NOMO-1 treated with DMSO at 0.1 percent for 48 hours (cell line): ENCODE results near the gene SLC16A7.

Experiments used
- DNase-seq: peaks from one replicate; lab custom pipeline; 2025; ENCODE audit not compliant: unreplicated experiment; lab: John Stamatoyannopoulos, UW

SLC16A7 gene

DNA sequence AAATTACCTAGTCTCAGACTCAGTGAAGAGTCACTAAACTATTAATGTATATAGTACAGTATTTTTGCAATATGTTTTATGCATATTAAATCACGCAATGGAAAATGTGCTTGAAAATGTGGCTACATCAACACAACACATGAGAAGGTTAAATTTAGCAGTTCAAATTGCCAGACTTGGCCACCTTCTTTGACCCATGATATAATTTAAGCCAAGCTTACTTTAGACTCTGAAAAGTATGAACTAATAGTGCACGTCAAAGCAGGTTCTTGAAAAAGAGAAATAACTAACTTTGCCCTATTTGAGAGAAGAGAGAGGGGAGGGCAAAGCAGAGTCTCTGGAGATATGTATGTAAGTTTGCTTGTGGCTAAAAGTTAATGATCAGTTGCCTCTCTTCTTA lies 68.7 kb downstream of the SLC16A7 start:
- no peak for DNase-seq

DNA sequence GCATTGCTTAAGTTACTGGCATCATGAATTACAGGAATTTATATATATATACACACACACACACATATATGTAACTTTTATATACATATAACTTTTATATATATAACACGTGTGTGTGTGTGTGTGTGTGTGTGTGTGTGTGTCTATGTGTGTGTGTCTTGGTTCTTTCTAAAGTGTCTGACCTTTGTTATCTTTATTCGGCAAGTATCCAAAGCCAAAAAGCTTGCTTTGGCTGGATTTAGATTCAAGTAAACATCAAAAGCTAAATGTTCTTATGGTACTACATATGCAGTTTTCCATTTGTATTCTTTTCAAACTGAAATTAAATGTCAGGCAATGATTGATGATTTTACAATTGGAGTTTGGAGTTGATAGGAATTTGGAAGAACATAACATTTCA lies 69.9 kb downstream of the SLC16A7 start:
- no peak for DNase-seq

DNA sequence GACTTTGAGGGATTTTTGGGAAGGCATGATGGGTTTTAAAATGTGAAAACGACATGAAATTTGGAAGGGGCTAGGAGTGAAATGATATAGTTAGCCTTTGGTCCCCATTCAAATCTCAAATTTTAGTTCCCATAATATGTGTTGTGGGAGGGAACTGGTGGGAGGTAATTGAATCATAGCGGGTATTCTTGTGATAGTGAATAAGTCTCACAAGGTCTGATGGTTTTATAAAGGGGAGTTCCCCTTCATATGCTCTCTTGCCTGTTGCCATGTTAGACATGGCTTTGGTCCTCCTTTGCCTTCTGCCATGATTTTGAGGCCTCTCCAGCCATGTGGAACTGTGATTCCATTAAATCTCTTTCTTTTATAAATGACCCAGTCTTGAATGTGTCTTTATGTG lies 72.8 kb downstream of the SLC16A7 start:
- DNase-seq = no peak

DNA sequence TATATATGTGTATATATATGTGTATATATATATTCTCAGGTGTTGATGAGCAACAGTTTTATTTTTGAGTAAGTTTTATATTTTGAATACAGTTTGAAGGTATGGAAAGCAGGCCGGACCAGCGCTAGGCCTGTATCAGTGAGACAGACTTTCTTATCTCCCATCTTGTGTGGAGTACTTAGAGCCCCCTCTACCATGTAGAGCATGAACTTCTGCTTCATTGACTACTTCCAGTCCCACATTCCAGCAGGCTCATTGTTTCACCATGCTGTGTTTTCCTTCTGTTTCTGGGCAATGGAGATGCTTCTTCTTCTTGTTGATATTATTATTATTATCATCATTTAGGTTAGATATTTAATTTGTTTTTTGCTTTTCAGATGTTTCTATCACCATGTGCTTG lies 76.4 kb downstream of the SLC16A7 start:
- DNase-seq = no peak

DNA sequence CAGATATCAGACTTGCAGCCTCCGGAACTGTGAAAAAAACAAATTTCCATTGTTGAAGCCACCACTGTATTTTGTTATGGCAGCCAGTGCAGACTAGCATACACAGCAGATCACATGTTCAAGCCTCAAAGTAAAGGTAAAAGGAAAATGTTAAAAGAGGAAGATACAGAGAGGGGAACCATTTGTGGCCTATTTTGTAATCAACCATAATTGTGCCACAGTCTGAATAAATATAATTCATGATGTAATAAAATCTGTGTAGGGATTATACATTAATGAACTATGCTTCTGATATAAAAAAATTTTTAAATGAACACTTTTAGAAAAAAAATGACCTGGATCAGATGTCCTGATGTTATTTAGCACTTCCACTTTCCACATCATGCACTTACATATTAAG lies 79.6 kb downstream of the SLC16A7 start:
- DNase-seq = peak; percentile 82

DNA sequence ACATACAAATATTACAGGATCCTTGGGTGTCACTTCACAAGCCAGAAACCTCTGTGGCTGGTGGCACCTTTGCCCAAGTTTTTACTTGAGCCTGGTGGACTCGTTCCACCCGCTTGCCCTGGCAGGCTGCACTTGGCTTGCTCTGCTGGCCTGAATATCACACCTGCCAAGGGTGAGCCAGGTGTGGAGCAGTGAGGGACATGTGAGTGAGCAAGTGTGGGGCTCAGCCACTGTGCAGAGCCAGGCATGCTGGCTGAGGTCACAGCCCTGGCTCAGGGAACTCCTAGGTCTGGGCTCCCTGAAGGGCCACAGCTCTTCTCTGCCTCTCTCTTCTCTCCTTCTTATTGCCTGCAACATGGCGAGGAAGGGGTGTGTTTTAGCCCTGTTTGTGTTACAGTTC lies 82.0 kb downstream of the SLC16A7 start:
- DNase-seq = no peak

DNA sequence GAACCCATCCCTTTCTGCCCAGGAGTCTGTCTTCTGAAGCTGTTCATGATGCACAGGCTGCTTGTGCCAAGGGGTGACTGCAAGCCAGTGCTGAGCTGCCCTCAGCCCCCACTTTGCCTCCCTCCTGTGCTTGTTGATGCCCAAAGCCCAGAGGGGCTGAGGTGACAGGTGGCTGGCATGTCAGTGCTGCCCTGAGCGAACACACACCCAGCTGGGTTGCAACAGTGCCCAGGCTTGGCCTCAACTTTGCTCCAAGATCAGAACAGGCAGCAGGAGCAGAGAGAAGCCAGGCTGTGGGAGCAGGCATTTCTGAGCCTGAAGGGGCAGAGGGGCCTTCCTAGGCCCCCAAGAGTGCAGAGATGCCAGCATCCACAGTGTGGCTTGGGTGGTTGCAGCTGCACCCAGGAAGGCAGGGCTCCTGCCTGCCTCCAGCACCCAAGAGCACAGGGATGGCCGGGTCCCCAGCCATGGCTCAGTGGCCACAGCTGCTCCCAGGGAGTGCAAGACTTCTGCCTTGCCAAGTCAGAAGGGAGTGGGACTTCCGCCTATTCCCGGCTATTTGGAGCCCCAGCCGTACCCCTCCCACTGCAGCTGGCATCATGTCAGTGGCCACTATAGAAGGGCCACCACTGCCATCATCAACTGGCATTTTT lies 83.1 kb downstream of the SLC16A7 start:
- no peak for DNase-seq

DNA sequence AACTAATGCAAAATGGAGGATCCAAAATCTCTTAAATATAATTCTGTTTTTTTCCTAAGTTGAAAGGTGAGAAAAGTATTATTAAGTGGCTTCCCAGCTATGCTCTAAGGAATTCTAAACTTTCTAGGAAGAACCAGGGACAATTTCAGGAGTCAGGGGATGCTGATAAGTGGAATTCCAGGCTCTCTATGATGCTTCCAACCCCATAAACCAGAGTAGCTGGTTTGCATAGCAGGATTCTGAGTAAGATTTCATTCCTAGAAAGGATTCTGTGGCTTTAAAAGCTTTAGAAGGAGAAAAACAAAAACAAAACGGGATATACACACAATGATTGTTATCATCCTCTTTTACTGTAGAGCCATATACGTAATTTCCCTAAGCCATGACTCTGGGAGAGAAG lies 93.9 kb downstream of the SLC16A7 start:
- DNase-seq = no peak

DNA sequence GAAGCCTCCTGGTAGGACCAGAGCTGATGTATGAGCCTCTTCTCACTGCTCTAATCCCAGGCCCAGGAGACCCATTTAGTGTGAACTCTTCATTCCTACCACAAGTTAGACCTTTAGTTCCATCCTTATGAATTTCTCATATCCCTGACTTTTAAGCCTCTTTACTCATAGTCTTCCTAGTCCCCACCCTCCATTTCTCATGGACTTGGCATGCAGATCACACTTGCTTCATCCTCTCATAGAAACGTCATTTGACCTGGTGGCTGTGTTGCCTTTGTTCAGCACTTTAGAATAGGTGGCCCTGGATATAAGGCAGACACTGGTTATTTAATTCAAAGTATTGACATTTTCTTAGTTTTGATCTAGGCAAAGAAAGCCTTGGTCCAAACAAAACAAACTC lies 99.5 kb downstream of the SLC16A7 start:
- no peak for DNase-seq

DNA sequence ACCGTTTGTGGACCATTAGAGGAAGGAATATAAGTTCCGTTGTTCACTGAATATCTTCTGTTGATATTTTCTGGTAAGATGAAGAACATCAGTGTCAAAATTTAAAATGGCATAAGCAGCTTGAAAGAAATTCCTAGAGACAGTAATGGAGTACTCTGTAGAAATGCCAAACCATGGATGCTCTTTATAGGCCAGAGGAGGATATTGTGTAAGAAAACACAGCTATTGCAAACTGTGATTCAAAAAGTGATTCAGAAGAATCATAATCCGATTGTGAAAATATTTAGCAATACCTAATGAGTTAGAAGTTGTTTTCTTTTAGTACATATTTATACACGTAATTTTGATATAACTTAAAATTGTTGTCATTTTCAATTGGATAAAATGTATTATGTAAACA lies 102.8 kb downstream of the SLC16A7 start:
- peak; percentile 71 for DNase-seq

DNA sequence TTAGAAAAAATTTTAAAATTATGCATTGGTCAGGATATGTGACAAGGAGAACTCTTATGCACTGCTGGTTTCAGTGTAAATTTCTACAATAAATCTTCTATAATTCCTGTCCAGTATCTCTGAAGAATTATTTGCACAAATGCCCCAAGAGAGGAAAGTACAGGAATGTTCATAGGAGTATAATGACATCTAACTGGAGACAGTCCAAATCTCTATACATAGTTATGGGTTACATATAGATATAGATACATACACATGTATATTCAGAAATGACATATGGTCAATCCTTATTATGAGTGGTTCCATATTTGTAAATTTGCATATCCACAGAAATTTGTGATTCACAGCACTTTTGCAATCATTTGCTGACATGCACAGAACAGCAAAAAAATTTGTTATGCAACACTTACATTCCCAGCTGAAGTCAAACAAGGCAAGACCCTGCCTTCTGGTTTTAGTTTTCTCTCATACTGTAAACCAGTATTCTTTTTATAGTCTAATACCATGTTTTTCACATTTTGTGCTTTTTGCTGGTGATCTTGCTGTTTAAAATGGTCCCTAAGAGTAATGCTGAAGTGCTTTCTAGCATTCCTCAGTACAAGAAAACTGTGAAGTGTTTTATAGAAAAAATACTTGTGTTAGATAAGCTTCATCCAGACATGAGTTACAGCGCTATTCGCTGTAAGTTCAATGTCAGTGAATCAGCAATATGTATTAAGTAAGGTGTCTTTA lies 103.8 kb downstream of the SLC16A7 start:
- peak; percentile 72 for DNase-seq

DNA sequence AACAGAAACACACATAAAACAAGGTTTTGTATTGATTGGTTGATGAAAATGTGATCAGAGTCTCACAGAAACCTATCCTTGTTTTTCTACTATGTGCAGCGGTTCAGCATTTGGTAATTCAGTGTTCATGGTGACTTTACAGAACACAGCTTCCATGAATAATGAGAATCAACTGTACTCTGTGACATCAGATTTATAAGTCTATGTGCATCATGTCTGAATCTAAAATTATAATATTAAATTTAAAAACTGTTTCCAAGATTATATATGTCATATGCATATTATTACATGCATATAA lies 104.3 kb downstream of the SLC16A7 start:
- no peak for DNase-seq

DNA sequence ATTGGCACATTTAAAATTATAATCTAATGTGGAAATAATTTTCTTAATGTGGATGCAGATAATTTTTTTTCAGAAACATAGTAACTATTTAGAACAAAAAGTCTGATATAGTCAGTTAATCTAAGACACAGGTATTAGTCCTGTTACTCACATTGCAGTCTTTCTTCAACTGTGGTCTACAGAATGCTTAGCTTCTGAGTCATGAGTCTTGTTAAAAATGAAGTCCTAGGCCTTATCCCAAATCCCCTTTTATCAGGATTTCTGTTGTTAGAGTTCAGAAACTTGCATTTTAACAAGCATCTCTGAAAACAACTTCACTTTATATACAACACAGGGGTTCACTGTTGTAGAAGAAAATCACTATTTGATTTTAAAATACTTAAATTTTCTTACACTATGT lies 112.2 kb downstream of the SLC16A7 start:
- DNase-seq = no peak

DNA sequence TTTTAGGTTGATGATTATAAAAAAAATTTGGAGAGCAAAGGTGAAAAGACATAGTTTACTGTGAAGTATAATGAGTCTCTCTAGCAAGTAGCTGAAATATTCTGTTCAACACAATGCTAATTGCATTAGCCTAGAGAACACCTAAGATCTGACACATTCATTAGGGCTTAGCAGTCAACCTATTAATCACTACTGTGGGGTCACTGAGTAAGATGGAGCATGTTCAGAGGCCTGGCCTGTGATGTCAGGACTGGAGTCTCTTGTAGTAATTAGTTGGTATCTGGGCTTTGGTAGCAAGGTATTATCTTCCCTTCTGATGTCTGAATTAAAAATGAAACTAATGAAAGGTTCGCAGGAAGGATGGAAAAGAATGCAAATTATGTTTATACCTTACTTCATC lies 112.7 kb downstream of the SLC16A7 start:
- DNase-seq = no peak

DNA sequence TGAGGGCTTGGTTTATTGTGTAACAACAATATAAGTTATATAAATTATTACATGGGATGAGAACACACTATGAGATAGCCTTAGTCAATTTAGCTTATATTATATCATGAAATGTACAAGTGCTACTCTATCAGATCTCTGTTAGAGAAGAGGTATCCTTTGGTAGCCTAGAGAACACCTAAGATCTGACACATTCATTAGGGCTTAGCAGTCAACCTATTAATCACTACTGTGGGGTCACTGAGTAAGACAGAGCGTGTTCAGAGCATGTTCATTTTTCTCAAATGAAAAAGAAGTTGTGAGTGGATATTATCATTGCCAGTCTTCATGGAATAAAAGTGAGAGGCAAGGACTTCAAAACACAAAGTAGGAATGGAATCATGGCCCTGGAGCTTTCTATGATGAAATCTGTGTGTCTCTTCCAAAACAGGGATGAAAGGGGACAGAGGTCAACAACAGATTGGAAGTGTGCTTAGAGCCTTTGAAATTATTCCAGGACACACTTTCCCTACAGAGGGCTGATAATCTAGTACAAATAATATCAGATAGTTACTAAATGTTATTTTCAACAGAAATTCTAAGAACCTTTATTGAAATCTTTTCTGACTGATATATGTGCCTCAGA lies 114.3 kb downstream of the SLC16A7 start:
- DNase-seq = no peak

DNA sequence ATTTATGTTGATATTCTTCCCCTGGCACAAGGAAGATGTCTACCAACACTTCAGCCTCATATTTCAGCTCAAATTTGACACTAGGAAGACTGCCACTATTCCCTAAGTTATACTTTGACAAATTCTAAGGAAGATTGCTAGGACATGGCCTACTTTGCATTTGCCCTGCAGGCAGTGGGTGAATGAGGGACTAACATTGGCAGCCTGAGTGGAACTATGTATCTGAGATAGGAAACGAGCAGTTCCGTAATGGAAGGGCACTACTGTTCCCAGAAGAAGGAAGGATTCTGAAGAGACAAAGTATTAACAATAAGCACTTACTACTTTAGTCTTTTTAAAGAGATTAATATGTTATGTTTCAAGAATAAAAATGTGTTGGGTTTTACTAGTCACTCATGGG lies 115.1 kb downstream of the SLC16A7 start:
- DNase-seq = no peak

DNA sequence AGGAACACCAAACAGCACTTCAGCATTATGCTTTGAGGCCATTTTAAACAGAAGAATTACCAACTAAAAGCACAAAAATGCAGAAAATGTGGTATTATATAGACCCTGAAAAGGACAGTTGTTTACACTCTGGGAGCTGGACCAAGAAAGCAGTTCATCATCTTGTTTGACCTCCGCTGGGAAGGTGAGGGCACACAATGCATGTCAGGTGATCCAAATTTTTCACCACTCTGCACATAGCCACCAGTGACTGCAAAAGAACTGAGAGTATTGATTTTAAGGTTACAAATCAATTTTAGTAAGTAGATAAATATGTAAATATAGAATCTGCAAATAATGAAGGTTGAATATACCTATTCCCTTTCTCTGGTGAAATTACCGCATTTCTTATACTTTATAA lies 119.6 kb downstream of the SLC16A7 start:
- no peak for DNase-seq

DNA sequence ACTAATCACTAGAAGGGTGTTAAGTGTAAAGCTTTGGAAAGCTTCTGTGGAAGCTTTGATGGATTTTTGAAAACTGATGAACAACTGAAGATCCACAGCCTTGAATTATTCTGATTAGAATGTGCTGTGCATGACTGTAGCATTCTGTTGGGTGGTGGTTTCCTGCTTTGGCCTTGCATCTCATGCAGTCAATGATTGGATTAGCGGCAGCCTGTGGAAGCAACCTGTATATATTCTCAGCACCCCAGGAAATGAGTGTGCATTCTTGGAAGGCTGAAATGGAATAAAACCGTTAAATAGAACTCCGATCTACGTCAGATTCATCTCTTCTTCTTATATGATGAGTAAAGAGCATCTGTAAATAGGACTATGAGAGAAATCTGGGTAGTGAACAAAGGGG lies 120.2 kb downstream of the SLC16A7 start:
- DNase-seq = no peak

DNA sequence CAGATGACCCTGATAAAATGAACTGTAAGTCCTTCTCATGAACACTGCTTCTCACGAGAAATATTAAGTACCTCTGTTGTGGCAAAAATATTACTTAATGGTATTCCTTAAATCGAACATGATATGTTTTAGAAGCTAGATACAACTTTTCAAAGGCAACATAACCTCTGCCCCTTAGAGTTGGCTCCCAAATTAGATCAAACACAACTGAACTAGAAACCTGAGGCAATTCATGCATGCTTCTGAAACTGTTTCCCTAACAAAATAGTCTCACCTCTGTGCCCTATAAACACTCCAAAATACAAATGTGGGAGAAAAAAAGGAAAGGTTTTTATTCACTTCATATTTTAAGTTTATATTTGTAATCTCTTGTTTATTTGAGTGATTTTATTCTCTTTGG lies 121.6 kb downstream of the SLC16A7 start:
- DNase-seq = no peak

DNA sequence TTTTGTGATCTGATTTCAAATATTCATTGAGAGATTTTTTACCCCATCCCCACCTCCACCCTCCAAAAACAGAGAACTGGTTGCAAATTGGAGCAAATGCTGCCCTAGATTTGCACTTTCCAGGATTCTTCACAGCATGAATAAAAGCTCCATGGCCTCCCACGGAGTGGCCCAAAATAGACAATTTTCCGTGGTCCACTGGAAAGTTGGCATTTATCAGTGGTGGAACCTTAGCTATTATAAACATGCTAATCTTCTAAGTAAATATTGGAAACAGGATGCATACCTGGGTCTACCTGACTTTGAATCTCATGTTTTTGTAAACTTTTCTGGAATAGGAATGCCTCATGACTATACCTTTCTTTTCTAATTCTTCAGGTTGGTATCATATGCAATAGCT lies 123.9 kb downstream of the SLC16A7 start:
- no peak for DNase-seq

DNA sequence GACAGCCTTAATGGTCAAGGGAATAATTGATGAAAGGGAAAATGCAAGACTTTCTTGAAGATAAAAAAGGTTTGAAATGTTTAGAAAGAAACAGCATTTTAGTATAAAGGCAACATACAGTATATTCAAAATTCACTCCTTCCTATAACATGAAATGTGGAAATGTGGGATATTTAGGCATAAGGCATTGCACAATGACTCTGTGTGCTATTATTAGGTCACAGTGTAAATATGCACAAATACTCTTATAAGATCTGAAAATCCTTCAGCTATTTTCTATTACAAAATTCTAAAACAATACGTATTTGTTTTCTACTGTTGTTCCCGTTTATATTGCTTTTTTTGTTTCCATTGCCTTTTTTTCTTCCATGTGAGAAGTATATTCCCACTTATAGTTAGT lies 127.7 kb downstream of the SLC16A7 start:
- no peak for DNase-seq

DNA sequence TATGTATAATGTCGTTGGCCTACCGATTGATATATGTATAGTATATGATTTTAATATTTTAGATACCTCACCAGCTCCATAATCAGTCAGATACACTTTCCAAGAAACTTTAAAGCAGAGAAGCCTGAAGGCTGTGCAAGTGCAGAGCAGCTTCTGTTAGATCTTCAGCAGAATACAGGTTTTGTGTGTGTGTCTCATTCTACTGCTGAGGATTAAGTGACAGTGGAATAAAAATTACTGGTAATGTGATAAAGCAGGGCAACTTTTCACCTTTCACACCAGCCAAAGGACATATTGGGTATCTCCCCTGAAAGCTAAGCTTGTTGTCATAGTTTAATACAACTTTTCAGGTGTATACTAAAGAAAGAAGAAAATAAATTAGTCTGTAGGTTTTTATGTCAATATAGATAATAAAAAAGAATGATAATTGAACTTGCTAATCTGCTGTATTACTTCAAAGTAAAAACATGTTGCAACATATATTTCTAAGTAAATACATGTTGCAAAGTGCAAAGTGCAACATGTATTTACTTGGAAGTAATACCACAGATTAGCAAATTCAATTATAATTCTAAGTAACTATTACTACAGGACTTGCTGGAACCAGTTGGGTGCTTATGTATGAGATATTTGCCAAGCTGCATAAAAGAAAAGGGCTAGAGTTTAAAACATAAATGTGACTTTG lies 128.3 kb downstream of the SLC16A7 start:
- no peak for DNase-seq
